Neural cell (in vitro differentiated cells): ENCODE measurements around the gene EML6. TPM values are rescaled to one million over a fixed set of nuclear protein-coding genes. Genes with fewer than 3 reads are reported as not detected.

Experiments used
- H2AFZ ChIP-seq: fragments of 200-600, 300-800 bp; sonication (generic), shearing (Covaris generic); 2 replicates; pipeline ENCODE4 v1.6.0; 2014; ENCODE audit warnings: low read depth, mild to moderate bottlenecking, antibody characterized with exemption, low read length, moderate library complexity
- H3F3A ChIP-seq: fragments of 200-600 bp; shearing (Covaris generic); 2 replicates; pipeline ENCODE4 v1.6.1; 2016; ENCODE audit warnings: mild to moderate bottlenecking, moderate library complexity, mixed read lengths, antibody characterized with exemption, low read length; ENCODE audit not compliant: insufficient read depth, poor library complexity, severe bottlenecking
- H3K27ac ChIP-seq: fragments of 200-600, 300-800 bp; sonication (generic), shearing (Covaris generic); 2 replicates; pipeline ENCODE4 v1.5.1; 2014; ENCODE audit warnings: mild to moderate bottlenecking, low read length, moderate library complexity
- H3K27me3 ChIP-seq: fragments of 300-800, 200-600 bp; sonication (generic), shearing (Covaris generic); 2 replicates; pipeline ENCODE4 v1.6.0; 2014; ENCODE audit warnings: mild to moderate bottlenecking, low read depth, low read length, moderate library complexity; ENCODE audit not compliant: insufficient read depth
- H3K36me3 ChIP-seq: fragments of 300-800, 200-600 bp; sonication (generic), shearing (Covaris generic); 2 replicates; pipeline ENCODE4 v1.5.1; 2014; ENCODE audit warnings: mild to moderate bottlenecking, antibody characterized with exemption, low read length, moderate library complexity; ENCODE audit not compliant: insufficient read depth
- H3K4me2 ChIP-seq: fragments of 300-800, 200-600 bp; sonication (generic), shearing (Covaris generic); 2 replicates; pipeline ENCODE4 v1.6.0; 2014; ENCODE audit warnings: mild to moderate bottlenecking, low read length
- H3K4me3 ChIP-seq: fragments of 300-800, 200-600 bp; sonication (generic), shearing (Covaris generic); 2 replicates; pipeline ENCODE4 v1.5.1; 2014; ENCODE audit warnings: mild to moderate bottlenecking, low read length, moderate library complexity
- H3K79me2 ChIP-seq: fragments of 200-600 bp; shearing (Covaris generic); replicated peaks from 2 replicates; pipeline ENCODE4 v1.6.0; 2014; ENCODE audit warnings: mild to moderate bottlenecking, low read length, moderate library complexity; ENCODE audit not compliant: insufficient read depth
- H3K9ac ChIP-seq: fragments of 300-800, 200-600 bp; sonication (generic), shearing (Covaris generic); 2 replicates; pipeline ENCODE4 v1.6.1; 2016; ENCODE audit warnings: mild to moderate bottlenecking, low read length, mixed read lengths
- H3K9me2 ChIP-seq: fragments of 200-600 bp; shearing (Covaris generic); 2 replicates; pipeline ENCODE4 v1.6.1; 2016; ENCODE audit warnings: mild to moderate bottlenecking, low read length, mixed read lengths; ENCODE audit not compliant: insufficient read depth
- H3K9me3 ChIP-seq: fragments of 200-600, 300-800 bp; sonication (generic), shearing (Covaris generic); 2 replicates; pipeline ENCODE4 v1.6.1; 2016; ENCODE audit warnings: mild to moderate bottlenecking, mixed run types, low read length, moderate library complexity, mixed read lengths
- H4K20me1 ChIP-seq: fragments of 200-600 bp; shearing (Covaris generic); 2 replicates; pipeline ENCODE4 v1.6.1; 2016; ENCODE audit warnings: mild to moderate bottlenecking, mixed run types; ENCODE audit not compliant: insufficient read depth
- EP300 ChIP-seq: fragments of 450-650 bp; conservative IDR thresholded peaks from 2 replicates; pipeline ENCODE4 v1.6.1; 2014; ENCODE audit warnings: antibody characterized with exemption, mild to moderate bottlenecking, moderate library complexity; ENCODE audit not compliant: poor library complexity, severe bottlenecking
- EZH2 ChIP-seq: fragments of 200-600, 300-800 bp; shearing (Covaris generic), sonication (generic); IDR thresholded peaks from 2 replicates; pipeline ENCODE4 v1.6.1; 2014; ENCODE audit warnings: antibody characterized with exemption, low read length, borderline replicate concordance, mild to moderate bottlenecking; ENCODE audit not compliant: insufficient read depth, poor library complexity, severe bottlenecking
- MXI1 ChIP-seq: fragments of 450-650 bp; conservative IDR thresholded peaks from 2 replicates; pipeline ENCODE4 v1.6.1; 2014; ENCODE audit warnings: antibody characterized with exemption, mild to moderate bottlenecking; ENCODE audit not compliant: poor library complexity, severe bottlenecking
- POLR2AphosphoS5 ChIP-seq: IDR thresholded peaks from 2 replicates; pipeline ENCODE4 v1.6.1; 2012
- RAD21 ChIP-seq: fragments of 450-650 bp; conservative IDR thresholded peaks from 2 replicates; pipeline ENCODE4 v1.6.1; 2014; ENCODE audit warnings: antibody characterized with exemption, mild to moderate bottlenecking, moderate library complexity
- SMC3 ChIP-seq: fragments of 450-650 bp; conservative IDR thresholded peaks from 2 replicates; pipeline ENCODE4 v1.6.1; 2014; ENCODE audit warnings: antibody characterized with exemption, mild to moderate bottlenecking, moderate library complexity; ENCODE audit not compliant: poor library complexity
- TAF1 ChIP-seq: IDR thresholded peaks from 2 replicates; pipeline ENCODE4 v1.6.1; 2012; ENCODE audit warnings: low read depth
- polyA minus RNA-seq: library from RNA; depleted of rRNA, polyadenylated mRNA; stranded (reverse); fragments of >200 nt; gene quantifications from 2 replicates; pipeline ENCODE4 v1.2.3, GENCODE V29; 2014
- polyA plus RNA-seq: library from polyadenylated mRNA; depleted of rRNA; stranded (reverse); fragments of >200 nt; gene quantifications from 2 replicates; pipeline ENCODE4 v1.2.3, GENCODE V29; 2014
- TF ChIP-seq, protein P1 (sequence below): IDR thresholded peaks from 2 replicates; pipeline ENCODE4 v1.6.1; 2012; ENCODE audit warnings: borderline replicate concordance
- TF ChIP-seq, protein P2 (sequence below): fragments of 450-650 bp; IDR thresholded peaks from 2 replicates; pipeline ENCODE4 v1.5.1; 2014; ENCODE audit warnings: antibody characterized with exemption, mild to moderate bottlenecking, moderate library complexity; ENCODE audit not compliant: poor library complexity, severe bottlenecking

Gene EML6
- polyA plus RNA-seq (9.9 and 13.4 TPM in 2 replicates), polyA minus RNA-seq (19.6 and 26.8 TPM in 2 replicates)

DNA sequence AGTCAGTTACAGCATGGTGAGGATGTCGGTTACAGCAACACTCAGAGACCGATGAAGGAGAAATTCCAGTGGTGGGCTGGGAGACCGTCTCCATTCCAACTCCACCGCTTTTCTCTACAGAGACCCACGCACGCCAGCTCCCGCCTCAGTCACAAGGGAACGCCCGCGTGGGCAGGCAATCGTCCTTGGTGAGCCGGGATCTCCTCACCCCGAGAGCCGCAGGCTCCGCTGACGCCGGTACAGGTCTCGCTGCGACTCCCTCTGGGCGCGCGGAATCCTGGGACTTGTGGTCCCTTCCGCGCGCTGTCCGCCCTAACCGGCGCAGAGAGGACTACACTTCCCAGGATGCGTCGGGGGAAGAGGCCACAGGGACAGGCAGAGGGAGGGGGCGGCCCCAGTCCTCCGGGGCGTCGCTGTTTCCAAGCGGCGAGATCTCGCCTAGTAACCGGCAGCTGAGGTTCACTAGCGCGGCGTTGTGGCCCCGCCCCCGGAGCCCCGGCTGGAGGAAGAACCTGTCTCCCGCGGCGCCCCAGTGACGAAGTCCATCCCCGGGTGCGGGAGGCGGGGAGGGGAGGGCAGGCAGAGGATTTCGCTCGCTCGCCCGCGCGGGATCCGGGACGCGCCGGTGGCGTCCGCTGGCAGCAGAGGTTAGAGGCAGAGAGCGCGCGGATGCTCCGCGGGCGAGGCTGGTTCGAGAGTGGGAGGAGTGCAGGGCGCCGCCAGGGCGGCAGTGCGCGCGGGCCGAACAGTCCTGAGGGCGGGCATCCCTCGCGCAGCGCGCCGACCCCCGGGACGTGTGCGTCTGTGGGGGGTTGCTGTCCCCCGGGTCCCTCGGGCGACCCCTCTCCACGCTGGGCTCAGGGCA lies at the start of gene EML6:
EML6 (plus strand) TSS at position 532 of the 865 bp plus-strand sequence. CDS start 1,400 bp downstream, outside the sequence.
- TF ChIP-seq TAF1 (peak; percentile 28), EZH2 (no peak), SMC3 (no peak), MXI1 (peak; percentile 92), RAD21 (peak; percentile 41), POLR2AphosphoS5 (peak; percentile 54), EP300 (peak; percentile 39)
- TF ChIP-seq, protein P1, sequence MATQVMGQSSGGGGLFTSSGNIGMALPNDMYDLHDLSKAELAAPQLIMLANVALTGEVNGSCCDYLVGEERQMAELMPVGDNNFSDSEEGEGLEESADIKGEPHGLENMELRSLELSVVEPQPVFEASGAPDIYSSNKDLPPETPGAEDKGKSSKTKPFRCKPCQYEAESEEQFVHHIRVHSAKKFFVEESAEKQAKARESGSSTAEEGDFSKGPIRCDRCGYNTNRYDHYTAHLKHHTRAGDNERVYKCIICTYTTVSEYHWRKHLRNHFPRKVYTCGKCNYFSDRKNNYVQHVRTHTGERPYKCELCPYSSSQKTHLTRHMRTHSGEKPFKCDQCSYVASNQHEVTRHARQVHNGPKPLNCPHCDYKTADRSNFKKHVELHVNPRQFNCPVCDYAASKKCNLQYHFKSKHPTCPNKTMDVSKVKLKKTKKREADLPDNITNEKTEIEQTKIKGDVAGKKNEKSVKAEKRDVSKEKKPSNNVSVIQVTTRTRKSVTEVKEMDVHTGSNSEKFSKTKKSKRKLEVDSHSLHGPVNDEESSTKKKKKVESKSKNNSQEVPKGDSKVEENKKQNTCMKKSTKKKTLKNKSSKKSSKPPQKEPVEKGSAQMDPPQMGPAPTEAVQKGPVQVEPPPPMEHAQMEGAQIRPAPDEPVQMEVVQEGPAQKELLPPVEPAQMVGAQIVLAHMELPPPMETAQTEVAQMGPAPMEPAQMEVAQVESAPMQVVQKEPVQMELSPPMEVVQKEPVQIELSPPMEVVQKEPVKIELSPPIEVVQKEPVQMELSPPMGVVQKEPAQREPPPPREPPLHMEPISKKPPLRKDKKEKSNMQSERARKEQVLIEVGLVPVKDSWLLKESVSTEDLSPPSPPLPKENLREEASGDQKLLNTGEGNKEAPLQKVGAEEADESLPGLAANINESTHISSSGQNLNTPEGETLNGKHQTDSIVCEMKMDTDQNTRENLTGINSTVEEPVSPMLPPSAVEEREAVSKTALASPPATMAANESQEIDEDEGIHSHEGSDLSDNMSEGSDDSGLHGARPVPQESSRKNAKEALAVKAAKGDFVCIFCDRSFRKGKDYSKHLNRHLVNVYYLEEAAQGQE: peak; percentile 59
- TF ChIP-seq, protein P2, sequence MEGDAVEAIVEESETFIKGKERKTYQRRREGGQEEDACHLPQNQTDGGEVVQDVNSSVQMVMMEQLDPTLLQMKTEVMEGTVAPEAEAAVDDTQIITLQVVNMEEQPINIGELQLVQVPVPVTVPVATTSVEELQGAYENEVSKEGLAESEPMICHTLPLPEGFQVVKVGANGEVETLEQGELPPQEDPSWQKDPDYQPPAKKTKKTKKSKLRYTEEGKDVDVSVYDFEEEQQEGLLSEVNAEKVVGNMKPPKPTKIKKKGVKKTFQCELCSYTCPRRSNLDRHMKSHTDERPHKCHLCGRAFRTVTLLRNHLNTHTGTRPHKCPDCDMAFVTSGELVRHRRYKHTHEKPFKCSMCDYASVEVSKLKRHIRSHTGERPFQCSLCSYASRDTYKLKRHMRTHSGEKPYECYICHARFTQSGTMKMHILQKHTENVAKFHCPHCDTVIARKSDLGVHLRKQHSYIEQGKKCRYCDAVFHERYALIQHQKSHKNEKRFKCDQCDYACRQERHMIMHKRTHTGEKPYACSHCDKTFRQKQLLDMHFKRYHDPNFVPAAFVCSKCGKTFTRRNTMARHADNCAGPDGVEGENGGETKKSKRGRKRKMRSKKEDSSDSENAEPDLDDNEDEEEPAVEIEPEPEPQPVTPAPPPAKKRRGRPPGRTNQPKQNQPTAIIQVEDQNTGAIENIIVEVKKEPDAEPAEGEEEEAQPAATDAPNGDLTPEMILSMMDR: peak; percentile 77
- Histone ChIP-seq H3K9ac (peak within 1 kb of the TSS; percentile 70), H3K36me3 (no peaks in the 10 kb centered on the region), H3K27ac (peak within 1 kb of the TSS; percentile 60), H3K4me3 (peak within 1 kb of the TSS; percentile 91), H3K27me3 (peaks cover 5% of the 10 kb centered on the region), H3K9me3 (no peaks in the 10 kb centered on the region), H3F3A (peaks cover 3% of the 10 kb centered on the region), H3K79me2 (no peaks in the 10 kb centered on the region), H2AFZ (peak within 1 kb of the TSS; percentile 79), H3K9me2 (no peaks in the 10 kb centered on the region), H3K4me2 (peak within 1 kb of the TSS; percentile 93), H4K20me1 (no peaks in the 10 kb centered on the region)

DNA sequence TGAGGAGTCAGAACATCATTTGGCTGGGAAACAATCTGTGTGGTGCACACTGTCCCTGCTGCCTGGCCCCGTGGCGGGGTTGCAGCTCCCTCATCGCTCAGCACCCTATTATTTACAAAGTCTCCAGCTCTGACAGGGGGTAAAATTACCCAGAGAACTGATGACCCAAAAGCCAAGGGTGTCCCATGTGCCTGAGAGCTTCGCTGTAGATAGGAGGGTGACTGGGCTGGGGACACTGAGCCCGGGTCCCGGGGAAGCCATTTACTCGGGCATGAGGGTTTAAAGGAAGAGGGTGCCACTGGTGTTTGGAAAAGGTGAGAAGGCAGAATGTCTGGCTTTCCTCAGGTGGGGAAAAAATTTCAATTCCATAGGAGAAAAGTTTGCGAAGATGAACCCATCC lies 48.2 kb upstream of the EML6 start:
- H3K9me2 ChIP-seq: no peaks in the 10 kb centered on the region
- H3K27ac ChIP-seq: no peak overlapping the region
- H3F3A ChIP-seq: no peaks in the 10 kb centered on the region
- no peaks in the 10 kb centered on the region for H3K79me2 ChIP-seq
- no peak for TF ChIP-seq RAD21
- TF ChIP-seq TAF1: no peak
- TF ChIP-seq, protein P2: no peak
- TF ChIP-seq, protein P1: no peak
- no peak for TF ChIP-seq MXI1
- TF ChIP-seq EP300: no peak
- TF ChIP-seq POLR2AphosphoS5: no peak
- no peak for TF ChIP-seq EZH2
- TF ChIP-seq SMC3: no peak
- no peak overlapping the region for H3K4me3 ChIP-seq
- no peaks in the 10 kb centered on the region for H4K20me1 ChIP-seq
- no peaks in the 10 kb centered on the region for H3K27me3 ChIP-seq
- no peak overlapping the region for H3K9ac ChIP-seq
- no peak overlapping the region for H3K4me2 ChIP-seq
- H3K36me3 ChIP-seq: peaks cover 10% of the 10 kb centered on the region
- H2AFZ ChIP-seq: no peak overlapping the region
- no peaks in the 10 kb centered on the region for H3K9me3 ChIP-seq
